ENCODE measurements around the gene GDF10. TPM values are rescaled to one million over a fixed set of nuclear protein-coding genes. Genes with fewer than 3 reads are reported as not detected.

GDF10 gene
- total RNA-seq, 4 donors from 2014 or later: 5.8 to 29.7 (median 10.8) TPM

DNA sequence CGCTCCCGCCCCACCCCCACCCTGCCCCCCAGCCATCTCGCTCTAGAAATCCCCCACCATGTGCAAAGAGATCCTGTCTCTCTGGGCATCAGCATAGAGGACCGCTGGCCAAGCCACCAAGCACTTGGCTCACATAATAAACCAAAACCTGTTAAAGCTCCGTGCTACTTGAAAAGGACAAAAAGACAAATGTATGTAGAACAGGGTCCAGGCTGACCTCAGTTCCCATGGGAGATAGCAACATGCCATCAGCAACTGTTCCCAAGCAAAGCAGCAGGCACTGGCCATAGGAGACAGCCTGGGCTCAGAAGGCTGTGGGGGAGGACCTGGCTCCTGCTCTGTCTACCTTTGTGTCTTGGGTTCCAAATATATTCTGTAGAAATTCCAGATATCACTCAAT, 38.4 kb upstream of the GDF10 start:
- Histone ChIP-seq H3K27ac (no peak overlapping the region), H3K4me3 (no peak overlapping the region), H3K36me3 (no peaks in the 10 kb centered on the region), H3K9me3 (no peaks in the 10 kb centered on the region), H3K27me3 (peaks cover 4% of the 10 kb centered on the region), H3K4me1 (no peaks in the 10 kb centered on the region)
- no peak for TF ChIP-seq CTCF (IDR thresholded peaks at IDR 0.05)
- no peak for TF ChIP-seq POLR2AphosphoS5 (IDR thresholded peaks at IDR 0.05)
- TF ChIP-seq POLR2A (IDR thresholded peaks at IDR 0.05): no peak
- no peak for TF ChIP-seq EP300 (IDR thresholded peaks at IDR 0.05)
- no peak for ATAC-seq
- no CpG with 5 or more reads among the region's 5 CpGs for WGBS, 2 donors (ENCODE audit: low coverage in 1 of 2)

DNA sequence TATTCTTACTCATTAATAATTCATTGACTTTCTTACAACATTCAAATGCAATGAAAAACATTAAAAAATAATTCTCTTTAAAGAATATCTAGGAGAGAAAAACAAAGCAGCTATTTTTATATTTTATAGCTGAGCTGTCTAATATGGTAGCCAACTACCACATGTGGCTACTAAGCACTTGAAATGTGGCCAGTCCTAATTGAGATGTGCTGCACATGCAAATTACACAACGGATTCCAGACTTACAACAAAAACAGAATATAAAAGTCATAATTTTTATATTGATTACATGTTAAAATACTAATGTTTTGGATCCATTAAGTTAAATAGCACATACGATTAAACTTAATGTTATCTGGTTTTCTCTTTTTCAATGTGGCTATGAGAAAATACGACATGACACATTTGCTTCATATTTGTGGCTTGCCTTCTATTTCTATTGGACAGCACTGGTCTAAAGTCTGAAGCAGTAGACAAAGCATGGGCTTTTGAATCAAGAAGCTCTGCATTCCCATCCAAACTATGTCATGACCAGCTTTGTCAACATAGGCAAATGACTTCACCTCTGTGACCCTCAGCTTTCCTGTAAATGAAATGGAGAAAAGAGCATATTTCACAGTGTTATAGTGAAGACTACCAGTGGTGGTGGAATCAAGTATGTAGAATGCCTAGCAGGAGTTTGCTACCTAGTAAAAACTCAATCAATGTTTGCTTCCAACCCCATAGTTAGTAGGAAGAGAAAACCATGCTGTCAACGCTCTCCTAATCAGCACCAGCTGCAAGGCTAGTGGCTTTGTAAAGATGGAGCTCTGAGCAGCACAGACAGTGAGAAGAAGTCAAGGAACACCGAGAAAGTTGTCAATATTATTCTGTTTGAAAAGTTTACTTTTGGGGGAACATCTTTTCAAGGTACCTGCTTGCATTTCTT, 37.1 kb upstream of the GDF10 start:
- Histone ChIP-seq H3K36me3 (no peaks in the 10 kb centered on the region), H3K4me3 (no peak overlapping the region), H3K4me1 (no peaks in the 10 kb centered on the region), H3K9me3 (no peaks in the 10 kb centered on the region), H3K27me3 (peaks cover 4% of the 10 kb centered on the region), H3K27ac (no peak overlapping the region)
- TF ChIP-seq POLR2AphosphoS5 (IDR thresholded peaks at IDR 0.05) (no peak), POLR2A (IDR thresholded peaks at IDR 0.05) (no peak), EP300 (IDR thresholded peaks at IDR 0.05) (no peak), CTCF (IDR thresholded peaks at IDR 0.05) (no peak)
- WGBS, 2 donors (ENCODE audit: low coverage in 1 of 2): 54 to 69% methylated on average over 5 of the region's 5 CpGs
- no peak for ATAC-seq

DNA sequence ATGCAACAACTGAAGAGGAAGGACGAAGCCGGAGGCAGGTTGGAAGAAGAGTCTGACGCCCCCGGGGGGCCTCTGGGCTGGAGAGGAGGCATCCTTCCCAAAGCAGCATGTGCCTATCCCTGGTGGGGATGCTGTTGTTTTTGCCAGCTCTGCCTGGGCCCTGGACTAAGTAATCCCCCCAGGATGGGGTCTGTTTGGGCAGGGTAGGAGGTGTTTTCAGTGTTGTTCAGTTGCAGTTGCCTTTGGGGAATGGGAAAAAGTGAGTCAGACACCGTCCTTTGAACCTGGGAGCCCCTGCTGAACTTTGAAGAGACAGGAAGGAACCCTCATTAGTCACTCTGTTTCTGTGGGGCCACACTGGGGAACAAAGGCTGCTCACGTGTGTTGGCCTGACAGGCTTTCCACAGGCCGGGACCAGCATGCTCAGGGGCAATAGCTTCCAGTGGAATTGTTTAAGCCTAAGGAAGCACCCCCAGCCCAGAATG, 35.2 kb upstream of the GDF10 start:
- no peak for TF ChIP-seq POLR2AphosphoS5 (IDR thresholded peaks at IDR 0.05)
- Histone ChIP-seq H3K27ac (no peak overlapping the region), H3K4me3 (no peak overlapping the region), H3K27me3 (peaks cover 4% of the 10 kb centered on the region), H3K36me3 (no peaks in the 10 kb centered on the region), H3K4me1 (no peaks in the 10 kb centered on the region), H3K9me3 (no peaks in the 10 kb centered on the region)
- 80% methylated on average over 7 of the region's 7 CpGs; no CpG with 5 or more reads in 1 of the 2 donors for WGBS, 2 donors (ENCODE audit: low coverage in 1 of 2)
- ATAC-seq: no peak

- Histone ChIP-seq H3K27me3 (peaks cover 4% of the 10 kb centered on the region), H3K36me3 (no peaks in the 10 kb centered on the region), H3K9me3 (peaks cover 0 to 2% (median 0%) of the 10 kb centered on the region in 3 donors), H3K27ac (no peak overlapping the region), H3K4me3 (no peak overlapping the region), H3K4me1 (no peaks in the 10 kb centered on the region)
- TF ChIP-seq EP300 (IDR thresholded peaks at IDR 0.05) (no peak), POLR2AphosphoS5 (IDR thresholded peaks at IDR 0.05) (no peak), POLR2A (IDR thresholded peaks at IDR 0.05) (no peak), CTCF (IDR thresholded peaks at IDR 0.05) (no peak)
- WGBS, 2 donors (ENCODE audit: low coverage in 1 of 2): 89 to 94% methylated on average over 3 to 4 of the region's 5 CpGs
- ATAC-seq: no peak
Observed at GRCh38 chr10:47266602-47267001, 33.4 kb upstream of the GDF10 start.

- no peak overlapping the region for H3K4me3 ChIP-seq
- TF ChIP-seq EP300 (IDR thresholded peaks at IDR 0.05): no peak
- TF ChIP-seq CTCF (IDR thresholded peaks at IDR 0.05): no peak
- TF ChIP-seq POLR2A (IDR thresholded peaks at IDR 0.05): no peak
- no peak for TF ChIP-seq POLR2AphosphoS5 (IDR thresholded peaks at IDR 0.05)
- 89 to 92% methylated on average over 9 of the region's 9 CpGs for WGBS, 2 donors (ENCODE audit: low coverage in 1 of 2)
- no peak overlapping the region for H3K27ac ChIP-seq
- H3K9me3 ChIP-seq: peaks cover 0 to 22% (median 0%) of the 10 kb centered on the region in 3 donors
- H3K27me3 ChIP-seq: peaks cover 3% of the 10 kb centered on the region
- no peaks in the 10 kb centered on the region for H3K4me1 ChIP-seq
- no peaks in the 10 kb centered on the region for H3K36me3 ChIP-seq
- ATAC-seq: no peak
Observed at GRCh38 chr10:47268696-47269095, 31.3 kb upstream of the GDF10 start.
